Stimulated activated CD4-positive, alpha-beta T cell treated with anti-CD3 and anti-CD28 coated beads, Interleukin-12 subunit alpha, Interleukin-12 subunit beta, amount 100 ng/mL, for 48 hours (primary cell): ENCODE measurements around the gene C16orf86.
"Not testable (repeated sequence)": the region's sequence is repeated elsewhere in the genome, so short reads cannot be mapped to it uniquely, and the experiment has no call there.

Experiments
- DNase-seq, 3 donors: peaks; one replicate each; pipeline ENCODE4 v3.0.0-alpha.2; 2020; ENCODE audit warnings: low read depth in 2 of 3, low spot score in 1 of 3

The C16orf86 gene

DNA sequence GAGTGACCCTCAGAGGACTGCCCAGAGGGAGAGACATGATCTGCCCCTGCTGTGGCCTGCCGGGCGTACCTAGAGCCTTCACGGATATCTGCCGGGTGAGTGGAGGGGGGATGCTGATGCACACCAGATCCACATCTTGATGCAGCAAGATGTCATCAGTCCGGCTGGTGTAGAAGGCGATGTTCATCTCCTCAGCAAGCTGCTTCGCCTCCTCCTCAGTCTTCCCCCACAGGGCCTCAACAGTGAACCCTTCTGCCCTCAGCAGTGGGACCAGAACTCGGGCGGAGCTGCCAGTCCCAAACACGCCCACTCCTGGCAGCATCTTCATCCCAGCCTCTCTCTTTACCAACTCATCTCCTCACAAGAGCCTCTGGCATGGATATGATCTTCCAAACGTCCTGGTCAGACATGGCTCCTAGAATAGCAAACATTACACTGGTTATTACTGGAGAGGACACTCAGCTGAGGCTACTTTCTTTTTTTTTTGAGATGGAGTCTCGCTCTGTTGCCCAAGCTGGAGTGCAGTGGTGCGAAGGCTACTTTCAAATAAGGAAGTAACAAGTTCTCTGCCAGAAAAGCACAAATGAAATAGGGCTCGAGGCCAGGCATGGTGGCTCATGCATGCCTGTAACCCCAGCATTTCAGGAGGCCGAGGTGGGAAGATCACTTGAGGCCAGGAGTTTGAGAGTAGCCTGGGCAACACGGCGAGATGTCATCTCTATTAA, 18.9 kb downstream of the C16orf86 start:
- no peak for DNase-seq

GRCh38 chr16:67693517-67694285, 27.1 kb downstream of the C16orf86 start:
- not testable (repeated sequence) for DNase-seq

- no peak for DNase-seq
Observed at GRCh38 chr16:67694611-67695010, 28.0 kb downstream of the C16orf86 start.

- no peak for DNase-seq
Observed at GRCh38 chr16:67697422-67698185, 31.0 kb downstream of the C16orf86 start.

- no peak for DNase-seq
Observed at GRCh38 chr16:67699265-67699664, 32.7 kb downstream of the C16orf86 start.

DNA sequence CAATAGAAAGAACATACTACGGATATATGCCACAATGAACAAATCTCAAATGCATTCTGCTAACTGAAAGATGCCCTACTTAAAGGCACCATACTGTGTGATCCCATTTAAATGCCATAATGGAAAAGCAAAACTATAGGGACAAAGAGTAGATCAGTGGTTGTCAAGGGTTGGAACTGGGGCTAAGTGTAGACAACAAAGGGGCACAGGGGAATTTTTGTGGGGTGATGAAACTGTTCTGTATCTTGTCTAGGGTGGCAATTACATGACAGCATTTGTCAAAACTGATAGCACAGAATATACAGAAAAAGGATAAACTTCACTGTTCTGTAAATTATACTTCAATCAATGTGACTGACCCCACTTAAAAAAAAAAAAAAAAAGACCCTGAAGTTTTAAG, 34.8 kb downstream of the C16orf86 start:
- no peak for DNase-seq

GRCh38 chr16:67702130-67702529, 35.5 kb downstream of the C16orf86 start:
- no peak for DNase-seq

DNA sequence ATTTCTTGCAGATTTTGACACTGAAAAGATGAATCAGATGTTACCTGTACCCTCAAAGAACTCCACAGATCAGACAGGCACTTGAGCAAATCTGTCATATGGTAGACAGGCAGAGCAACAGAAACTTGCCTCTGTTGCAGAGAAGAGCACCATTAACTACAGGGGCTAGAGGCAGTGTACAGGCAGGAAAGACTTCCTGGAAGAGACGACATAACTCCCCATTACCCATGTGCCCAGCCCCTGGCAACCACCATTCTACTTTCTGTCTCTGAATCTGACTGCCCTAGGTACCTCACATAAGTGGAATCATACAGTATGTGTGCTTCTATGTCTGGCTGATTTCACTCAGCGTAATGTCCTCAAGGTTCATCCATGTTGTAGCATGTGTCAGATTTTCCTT, 37.0 kb downstream of the C16orf86 start:
- DNase-seq: peak in 1 of 3 donors; percentile 5

GRCh38 chr16:67704110-67704509, 37.5 kb downstream of the C16orf86 start:
- DNase-seq: no peak

GRCh38 chr16:67707210-67707609, 40.6 kb downstream of the C16orf86 start:
- no peak for DNase-seq

- DNase-seq: no peak
Observed at GRCh38 chr16:67707790-67708189, 41.2 kb downstream of the C16orf86 start.

DNA sequence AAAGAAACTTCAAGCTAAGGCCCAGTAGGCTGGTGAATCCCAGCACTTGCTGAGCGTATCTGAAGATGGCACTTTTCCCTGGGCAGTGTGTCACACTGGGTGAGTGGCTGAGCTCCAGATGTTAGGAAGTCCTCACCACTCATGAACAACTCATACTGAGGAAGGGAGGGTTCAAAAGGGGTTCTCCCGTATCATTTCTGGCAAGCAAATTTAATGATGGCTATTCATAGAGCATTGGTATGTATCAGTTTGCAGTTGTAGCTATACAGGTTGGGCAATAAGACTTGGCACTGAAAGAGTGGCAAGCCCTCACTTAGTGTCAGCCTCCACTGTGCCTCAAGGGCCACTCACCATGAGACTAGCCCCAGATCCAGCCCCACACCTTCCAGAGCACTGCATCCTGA, 41.8 kb downstream of the C16orf86 start:
- DNase-seq: no peak

DNA sequence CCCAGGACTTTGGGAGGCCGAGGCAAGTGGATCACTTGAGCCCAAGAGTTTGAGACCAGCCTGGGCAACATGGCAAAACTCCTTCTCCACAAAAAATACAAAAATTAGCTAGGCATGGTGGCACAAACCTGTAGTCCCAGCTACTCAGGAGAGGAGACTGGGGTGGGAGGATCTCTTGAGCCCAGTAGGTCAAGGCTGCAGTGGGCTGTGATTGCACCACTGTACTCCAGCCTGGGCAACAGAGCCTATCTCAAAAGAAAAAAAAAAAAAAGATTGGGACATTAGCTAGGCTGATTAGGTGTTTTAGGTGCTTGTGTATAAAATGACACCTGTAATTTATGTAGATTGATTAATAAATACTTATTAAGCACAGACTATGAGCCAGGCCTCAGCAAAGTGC, 42.4 kb downstream of the C16orf86 start:
- no peak for DNase-seq

- DNase-seq: no peak
Observed at GRCh38 chr16:67710607-67711006, 44.0 kb downstream of the C16orf86 start.

- DNase-seq: no peak
Observed at GRCh38 chr16:67713647-67714273, 47.1 kb downstream of the C16orf86 start.

DNA sequence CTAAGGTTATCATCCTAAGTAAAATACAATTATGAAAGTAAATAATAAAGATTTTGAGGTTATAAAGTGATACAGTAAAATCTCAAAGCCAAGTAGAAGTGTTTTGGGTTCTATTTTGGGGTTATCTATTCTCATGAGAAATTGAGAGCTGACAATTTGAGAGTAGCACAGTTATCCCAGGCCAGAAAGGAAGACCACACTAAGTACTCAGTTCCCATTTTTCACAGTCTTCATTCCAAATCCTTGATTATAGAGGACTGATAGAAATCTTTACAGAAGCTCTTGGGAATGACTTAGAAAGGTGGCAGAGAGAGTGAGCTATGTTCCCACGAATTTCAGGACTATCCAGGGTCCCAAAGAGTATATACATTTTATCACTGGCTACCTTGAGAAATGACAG, 47.9 kb downstream of the C16orf86 start:
- no peak for DNase-seq

DNA sequence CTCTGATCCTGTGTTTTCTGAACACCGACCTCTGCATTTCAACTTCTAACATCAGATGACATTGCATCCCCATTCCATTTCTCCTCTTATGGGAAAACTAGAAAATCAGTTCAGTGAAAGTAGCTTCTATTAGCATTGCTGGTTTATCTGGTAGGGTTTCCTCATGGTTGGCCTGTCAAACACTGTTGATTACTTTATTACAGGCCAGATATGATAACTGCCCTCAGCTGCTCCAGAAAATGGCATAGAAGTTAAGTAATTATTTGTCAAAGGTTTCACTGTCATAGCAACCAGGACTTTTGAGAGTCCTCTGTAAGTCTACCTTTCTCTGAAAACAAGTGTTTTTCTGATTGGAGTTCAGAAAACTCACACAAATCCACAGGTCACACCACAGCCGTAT, 49.5 kb downstream of the C16orf86 start:
- DNase-seq: no peak
